Stimulated activated CD8-positive, alpha-beta memory T cell treated with anti-CD3 and anti-CD28 coated beads, Interleukin-7, amount 100 ng/mL, for 24 hours (primary cell): ENCODE data around the gene GAPVD1.
"Not testable (repeated sequence)": the region's sequence is repeated elsewhere in the genome, so short reads cannot be mapped to it uniquely, and the experiment has no call there.

ENCODE experiments used
- DNase-seq: peaks from one replicate; pipeline ENCODE4 v3.0.0-alpha.2; 2020; ENCODE audit warnings: low read depth

The GAPVD1 gene

DNA sequence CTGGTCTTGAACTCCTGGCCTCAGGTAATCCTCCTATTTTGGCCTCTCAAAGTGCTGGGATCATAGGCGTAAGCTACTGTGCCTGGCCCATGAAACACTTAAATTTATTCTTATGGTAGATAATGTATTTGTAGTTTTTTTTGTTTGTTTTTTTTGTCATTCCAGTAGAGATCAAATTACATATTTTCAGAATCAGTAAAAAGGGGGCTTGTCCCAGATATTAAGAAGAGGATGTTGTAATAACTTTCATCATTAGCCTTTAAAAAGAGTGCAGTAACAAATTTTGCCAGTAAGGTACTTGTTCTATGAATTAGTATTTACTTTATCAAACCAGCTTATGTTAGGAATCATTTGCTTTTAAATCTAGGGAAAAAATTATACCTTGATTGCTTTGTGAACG is 42.6 kb downstream of the GAPVD1 start:
- no peak for DNase-seq

GRCh38 chr9:125312411-125312810 is 50.8 kb downstream of the GAPVD1 start:
- no peak for DNase-seq

GRCh38 chr9:125316359-125316758 is 54.7 kb downstream of the GAPVD1 start:
- DNase-seq = not testable (repeated sequence)

GRCh38 chr9:125317704-125318103 is 56.1 kb downstream of the GAPVD1 start:
- no peak for DNase-seq

GRCh38 chr9:125321496-125321895 is 59.9 kb downstream of the GAPVD1 start:
- DNase-seq = no peak

DNA sequence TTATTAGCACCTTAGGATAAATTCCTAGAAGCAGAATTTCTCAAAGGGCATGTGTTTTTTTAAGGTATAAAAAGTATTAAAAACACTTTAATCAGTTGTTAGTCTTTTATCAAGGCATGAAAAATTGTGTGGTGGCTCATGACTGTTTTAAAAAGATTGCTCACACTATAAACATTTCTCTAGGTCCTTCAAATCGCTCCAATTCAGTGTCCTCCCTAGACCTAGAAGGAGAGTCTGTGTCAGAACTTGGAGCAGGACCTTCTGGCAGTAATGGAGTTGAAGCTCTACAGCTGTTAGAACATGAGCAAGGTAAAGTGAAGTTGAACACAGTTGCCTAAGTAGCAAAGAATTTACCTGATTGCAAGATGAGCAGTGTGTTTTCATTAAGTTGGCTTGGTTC is 62.0 kb downstream of the GAPVD1 start:
- no peak for DNase-seq

- DNase-seq = no peak
Measured at GRCh38 chr9:125325826-125326225, 64.2 kb downstream of the GAPVD1 start.

- DNase-seq = no peak
Measured at GRCh38 chr9:125329978-125330377, 68.4 kb downstream of the GAPVD1 start.

- no peak for DNase-seq
Measured at GRCh38 chr9:125330587-125330986, 69.0 kb downstream of the GAPVD1 start.

GRCh38 chr9:125332527-125332926 is 70.9 kb downstream of the GAPVD1 start:
- DNase-seq = no peak

DNA sequence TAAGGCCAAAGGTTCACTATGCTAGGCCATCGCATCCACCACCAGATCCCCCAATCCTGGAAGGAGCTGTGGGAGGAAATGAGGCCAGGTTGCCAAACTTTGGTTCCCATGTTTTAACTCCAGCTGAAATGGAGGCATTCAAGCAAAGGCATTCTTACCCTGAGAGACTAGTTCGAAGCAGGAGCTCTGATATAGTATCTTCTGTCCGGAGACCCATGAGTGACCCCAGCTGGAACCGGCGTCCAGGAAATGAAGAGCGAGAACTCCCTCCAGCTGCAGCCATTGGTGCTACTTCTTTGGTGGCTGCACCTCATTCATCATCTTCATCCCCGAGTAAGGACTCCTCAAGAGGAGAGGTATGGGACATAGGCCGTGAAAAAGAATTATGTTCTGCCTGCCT is 75.6 kb downstream of the GAPVD1 start:
- DNase-seq = no peak

GRCh38 chr9:125338929-125339328 is 77.3 kb downstream of the GAPVD1 start:
- no peak for DNase-seq

GRCh38 chr9:125341566-125341965 is 79.9 kb downstream of the GAPVD1 start:
- DNase-seq = no peak

- no peak for DNase-seq
Measured at GRCh38 chr9:125343518-125344275, 82.1 kb downstream of the GAPVD1 start.

GRCh38 chr9:125346080-125346732 is 84.6 kb downstream of the GAPVD1 start:
- no peak for DNase-seq

DNA sequence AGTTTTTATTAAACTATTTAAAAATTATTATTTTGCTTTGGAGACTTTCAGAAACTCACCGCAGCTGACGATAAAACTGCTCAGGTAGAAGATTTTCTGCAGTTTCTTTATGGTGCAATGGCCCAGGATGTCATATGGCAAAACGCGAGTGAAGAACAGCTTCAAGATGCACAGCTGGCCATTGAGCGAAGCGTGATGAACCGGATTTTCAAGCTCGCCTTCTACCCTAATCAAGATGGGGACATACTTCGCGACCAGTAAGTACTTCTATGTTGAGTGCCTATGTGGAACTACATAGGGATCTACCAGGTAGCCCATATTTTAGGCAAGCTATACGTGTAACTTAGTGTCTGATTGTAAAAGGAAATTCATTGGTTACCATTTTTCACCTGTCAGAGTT is 94.0 kb downstream of the GAPVD1 start:
- no peak for DNase-seq

- DNase-seq = no peak
Measured at GRCh38 chr9:125356032-125356431, 94.4 kb downstream of the GAPVD1 start.

- DNase-seq = no peak
Measured at GRCh38 chr9:125359011-125359410, 97.4 kb downstream of the GAPVD1 start.

GRCh38 chr9:125360601-125361000 is 99.0 kb downstream of the GAPVD1 start:
- no peak for DNase-seq

DNA sequence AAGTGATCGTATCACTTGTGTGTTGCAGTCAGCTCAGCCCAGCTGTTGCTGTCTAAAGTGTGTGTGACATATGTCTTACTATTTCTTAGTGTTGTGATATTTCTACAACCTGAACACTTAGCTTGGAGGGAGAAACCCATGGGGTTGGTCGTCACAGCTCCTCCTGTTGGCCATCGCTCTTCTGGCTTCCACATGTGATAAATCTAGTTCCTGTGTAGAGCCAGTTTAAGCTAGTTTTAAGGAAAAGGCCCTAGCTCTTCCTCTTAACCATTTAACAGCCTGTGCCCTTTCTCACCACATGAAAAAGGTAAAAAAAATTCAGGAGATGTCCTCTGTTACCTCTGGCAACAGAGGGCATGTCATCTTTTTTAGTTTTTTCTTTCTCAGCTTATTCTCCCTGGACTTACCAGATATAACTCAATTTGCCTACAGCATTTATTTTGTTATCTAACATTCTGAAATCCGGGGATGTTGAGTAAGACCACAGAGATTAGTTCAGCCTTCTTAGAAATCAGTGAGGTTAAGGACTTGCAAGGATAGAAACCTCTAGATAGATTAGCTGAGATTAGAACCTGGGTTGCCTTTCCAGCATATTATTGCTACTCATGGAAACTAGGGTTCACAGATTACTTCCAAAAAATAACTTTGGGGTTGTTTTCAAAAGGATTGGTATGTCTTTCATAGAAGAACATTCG is 100.4 kb downstream of the GAPVD1 start:
- DNase-seq = no peak

- no peak for DNase-seq
Measured at GRCh38 chr9:125366676-125367075, 105.0 kb downstream of the GAPVD1 start.

DNA sequence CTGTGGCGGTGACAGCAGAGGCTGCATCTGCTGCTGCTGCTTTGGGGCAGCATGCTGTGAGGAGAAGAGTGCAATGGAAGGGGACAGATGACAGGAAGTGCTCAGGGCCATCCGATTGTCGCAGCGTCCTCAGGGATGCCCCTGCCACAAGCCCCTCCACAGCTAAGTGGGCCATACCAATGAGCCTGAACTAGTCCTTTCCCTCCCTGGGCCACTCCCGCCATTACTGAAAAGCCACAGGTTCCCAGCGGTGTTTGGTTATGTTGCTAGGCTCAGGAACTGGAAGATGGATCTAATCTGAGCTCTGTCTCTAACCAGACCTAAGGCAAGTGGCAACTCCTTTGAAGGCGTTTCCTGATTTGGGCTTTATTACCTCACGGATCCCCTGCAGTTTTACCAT is 109.2 kb downstream of the GAPVD1 start:
- no peak for DNase-seq
